ENCODE results near the gene N4BP3. TPM values are rescaled to one million over a fixed set of nuclear protein-coding genes. Genes with fewer than 3 reads are reported as not detected.
"Not testable (repeated sequence)": the region's sequence is repeated elsewhere in the genome, so short reads cannot be mapped to it uniquely, and the experiment has no call there.

The N4BP3 gene
- total and polyA plus RNA-seq, 2 experiments from 2014 or later = 0.09 to 0.32 TPM

DNA sequence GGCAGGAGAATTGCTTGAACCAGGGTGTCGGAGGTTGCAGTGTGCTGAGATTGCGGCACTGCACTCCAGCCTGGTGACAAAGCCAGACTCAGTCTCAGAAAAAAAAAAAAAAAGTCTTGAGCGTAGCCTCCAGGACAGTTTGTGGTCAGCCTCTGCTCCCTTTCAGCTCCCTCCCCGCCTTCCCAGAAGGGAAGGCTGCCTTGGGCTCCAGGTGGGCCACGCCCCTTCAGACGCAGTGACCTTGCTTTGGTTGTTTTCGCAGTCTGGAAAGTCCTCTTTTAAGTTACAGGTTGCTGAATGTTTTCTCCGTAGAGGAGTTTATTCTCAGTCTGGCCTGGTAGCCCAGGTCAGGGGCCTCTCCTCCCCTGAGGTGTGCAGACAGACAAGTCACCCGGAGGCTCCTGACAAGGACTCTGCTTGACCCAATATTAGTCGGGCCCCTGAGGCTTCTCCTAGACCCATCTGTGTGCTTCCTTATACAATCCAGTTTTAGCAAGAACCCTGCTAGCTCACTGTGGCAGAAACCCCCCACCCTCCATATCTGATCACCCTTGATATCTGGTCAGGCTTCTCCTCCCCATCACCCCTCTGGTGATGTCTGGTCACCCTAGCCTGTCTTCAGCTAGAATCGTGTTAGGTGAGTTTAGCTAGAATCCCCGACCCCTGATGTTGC lies 31.6 kb upstream of the N4BP3 start:
- H3K36me3 ChIP-seq (ENCODE audit: low read depth) = no peaks in the 10 kb centered on the region
- H2AFZ ChIP-seq = no peak overlapping the region
- no peak overlapping the region for H3K4me2 ChIP-seq (ENCODE audit: unreplicated experiment)
- H3K4me1 ChIP-seq (ENCODE audit: insufficient read depth) = peaks cover 7% of the 10 kb centered on the region; the same call in 1 of the 2 replicates
- no peak overlapping the region for H3K27ac ChIP-seq
- H3F3A ChIP-seq (ENCODE audit: insufficient read depth) = peaks cover 9% of the 10 kb centered on the region; the same call in 1 of the 2 replicates
- WGBS, 2 experiments (ENCODE audit: low coverage in 1 of 2, low lambda C conversion rate in 2 of 2, missing lambda C conversion rate in 2 of 2) = 75 to 76% methylated on average over 12 of the region's 12 CpGs
- H3K9me2 ChIP-seq (ENCODE audit: insufficient read depth) = no peaks in the 10 kb centered on the region
- H3K79me2 ChIP-seq (ENCODE audit: insufficient read depth) = no peaks in the 10 kb centered on the region
- no peak overlapping the region for H3K4me3 ChIP-seq
- no peaks in the 10 kb centered on the region for H3K27me3 ChIP-seq (replicated peaks; ENCODE audit: insufficient read depth)
- in situ Hi-C loops (cut with MboI) = no loop called here
- no peak for DNase-seq
- no peaks in the 10 kb centered on the region for H3K9me3 ChIP-seq (ENCODE audit: low read depth)
- H3K9ac ChIP-seq = no peak overlapping the region
- no peaks in the 10 kb centered on the region for H4K20me1 ChIP-seq (ENCODE audit: insufficient read depth)
- no peak for TF ChIP-seq EZH2 (IDR thresholded peaks at IDR 0.05; ENCODE audit: insufficient read depth, poor library complexity, severe bottlenecking)
- TF ChIP-seq EZH2phosphoT487 (IDR thresholded peaks at IDR 0.05; ENCODE audit: insufficient read depth, low read depth) = no peak

DNA sequence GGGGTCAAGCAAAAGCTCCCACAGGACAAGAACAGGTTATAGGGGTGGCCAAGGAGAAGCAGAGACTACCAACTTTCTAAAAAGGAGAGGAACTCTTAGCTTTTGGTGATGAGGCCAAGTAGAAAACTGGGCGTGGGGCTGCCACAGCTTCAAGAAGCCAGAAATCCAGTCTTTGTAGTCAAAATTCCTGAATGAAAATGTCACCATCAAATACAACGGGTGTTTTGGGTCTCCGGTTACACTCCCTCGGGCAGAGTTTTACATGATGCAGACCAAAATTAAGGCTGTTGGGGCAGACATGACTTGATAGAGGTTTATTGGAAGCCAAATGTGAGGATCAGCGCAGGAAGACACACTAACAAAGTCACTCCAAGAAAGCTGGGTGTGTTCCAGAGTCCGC lies 29.4 kb upstream of the N4BP3 start:
- H2AFZ ChIP-seq = no peak overlapping the region
- no peak for TF ChIP-seq EZH2phosphoT487 (IDR thresholded peaks at IDR 0.05; ENCODE audit: insufficient read depth, low read depth)
- TF ChIP-seq EZH2 (IDR thresholded peaks at IDR 0.05; ENCODE audit: insufficient read depth, poor library complexity, severe bottlenecking) = no peak
- no peaks in the 10 kb centered on the region for H3K9me3 ChIP-seq (ENCODE audit: low read depth)
- no peaks in the 10 kb centered on the region for H3K79me2 ChIP-seq (ENCODE audit: insufficient read depth)
- H4K20me1 ChIP-seq (ENCODE audit: insufficient read depth) = no peaks in the 10 kb centered on the region
- H3K27me3 ChIP-seq (replicated peaks; ENCODE audit: insufficient read depth) = no peaks in the 10 kb centered on the region
- no peaks in the 10 kb centered on the region for H3K9me2 ChIP-seq (ENCODE audit: insufficient read depth)
- no peaks in the 10 kb centered on the region for H3K36me3 ChIP-seq (ENCODE audit: low read depth)
- no peak overlapping the region for H3K4me2 ChIP-seq (ENCODE audit: unreplicated experiment)
- no peaks in the 10 kb centered on the region for H3F3A ChIP-seq (ENCODE audit: insufficient read depth)
- no peak overlapping the region for H3K27ac ChIP-seq
- H3K4me3 ChIP-seq = no peak overlapping the region
- DNase-seq = peak; percentile 40
- peaks cover 2% of the 10 kb centered on the region; the same call in 1 of the 2 replicates for H3K4me1 ChIP-seq (ENCODE audit: insufficient read depth)
- no peak overlapping the region for H3K9ac ChIP-seq
- in situ Hi-C loops (cut with MboI) = no loop called here
- WGBS, 2 experiments (ENCODE audit: low coverage in 1 of 2, low lambda C conversion rate in 2 of 2, missing lambda C conversion rate in 2 of 2) = 49 to 54% methylated on average over 6 of the region's 6 CpGs

DNA sequence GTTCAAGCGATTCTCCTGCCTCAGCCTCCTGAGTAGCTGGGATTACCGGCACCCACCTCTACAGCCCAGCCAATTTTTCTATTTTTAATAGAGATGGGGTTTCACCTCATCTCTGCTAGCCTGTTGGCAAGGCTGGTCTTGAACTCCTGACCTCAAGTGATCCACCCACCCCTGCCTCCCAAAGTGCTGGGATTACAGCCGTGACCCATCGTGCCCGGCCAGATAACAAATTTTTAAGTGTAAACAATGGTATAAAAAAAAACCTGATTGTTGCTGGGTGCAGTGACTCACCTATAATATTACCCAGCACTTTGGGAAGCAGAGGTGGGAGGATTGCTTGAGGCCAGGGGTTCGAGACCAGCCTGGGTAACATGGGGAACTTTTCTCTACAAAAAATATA lies 28.0 kb upstream of the N4BP3 start:
- Histone ChIP-seq H3K4me3 (no peak overlapping the region), H3K9ac (no peak overlapping the region), H3K4me2 (ENCODE audit: unreplicated experiment) (no peak overlapping the region), H3K9me3 (ENCODE audit: low read depth) (no peaks in the 10 kb centered on the region), H2AFZ (no peak overlapping the region), H3K4me1 (ENCODE audit: insufficient read depth) (no peaks in the 10 kb centered on the region), H3K79me2 (ENCODE audit: insufficient read depth) (no peaks in the 10 kb centered on the region), H4K20me1 (ENCODE audit: insufficient read depth) (no peaks in the 10 kb centered on the region), H3K27ac (no peak overlapping the region), H3K9me2 (ENCODE audit: insufficient read depth) (no peaks in the 10 kb centered on the region), H3K36me3 (ENCODE audit: low read depth) (no peaks in the 10 kb centered on the region), H3F3A (ENCODE audit: insufficient read depth) (no peaks in the 10 kb centered on the region), H3K27me3 (replicated peaks; ENCODE audit: insufficient read depth) (no peaks in the 10 kb centered on the region)
- in situ Hi-C loops (cut with MboI) = no loop called here
- peak; percentile 21 for DNase-seq
- TF ChIP-seq EZH2 (IDR thresholded peaks at IDR 0.05; ENCODE audit: insufficient read depth, poor library complexity, severe bottlenecking) (no peak), EZH2phosphoT487 (IDR thresholded peaks at IDR 0.05; ENCODE audit: insufficient read depth, low read depth) (no peak)
- WGBS, 2 experiments (ENCODE audit: low coverage in 1 of 2, low lambda C conversion rate in 2 of 2, missing lambda C conversion rate in 2 of 2) = 61 to 65% methylated on average over 6 of the region's 6 CpGs

DNA sequence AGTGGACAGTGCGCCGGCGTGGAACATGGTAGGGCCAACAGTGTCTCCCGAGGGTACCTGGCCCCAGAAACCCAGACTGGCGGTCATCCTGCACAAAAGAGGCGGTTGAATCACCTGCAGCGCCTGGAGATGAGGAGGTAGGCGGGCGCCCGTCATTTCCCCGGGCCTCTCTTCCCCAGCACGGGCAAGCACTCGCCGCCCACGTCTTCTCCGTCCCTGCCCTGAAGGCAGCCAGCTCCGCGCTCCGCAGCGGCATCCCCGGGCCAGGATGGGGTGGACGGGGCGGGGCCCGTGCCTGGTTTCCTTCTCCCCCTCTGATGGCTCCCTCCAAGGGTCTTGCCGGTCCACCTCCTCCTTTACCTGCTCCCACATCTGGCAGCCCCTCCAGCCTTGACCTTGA lies 27.1 kb upstream of the N4BP3 start:
- H3K9ac ChIP-seq = no peak overlapping the region
- no peaks in the 10 kb centered on the region for H4K20me1 ChIP-seq (ENCODE audit: insufficient read depth)
- TF ChIP-seq EZH2 (IDR thresholded peaks at IDR 0.05; ENCODE audit: insufficient read depth, poor library complexity, severe bottlenecking) (no peak), EZH2phosphoT487 (IDR thresholded peaks at IDR 0.05; ENCODE audit: insufficient read depth, low read depth) (no peak)
- no peaks in the 10 kb centered on the region for H3K36me3 ChIP-seq (ENCODE audit: low read depth)
- no peak overlapping the region for H3K4me3 ChIP-seq
- 44 to 49% methylated on average over 25 of the region's 25 CpGs for WGBS, 2 experiments (ENCODE audit: low coverage in 1 of 2, low lambda C conversion rate in 2 of 2, missing lambda C conversion rate in 2 of 2)
- H3K9me2 ChIP-seq (ENCODE audit: insufficient read depth) = no peaks in the 10 kb centered on the region
- no peak overlapping the region for H2AFZ ChIP-seq
- no peaks in the 10 kb centered on the region for H3K27me3 ChIP-seq (replicated peaks; ENCODE audit: insufficient read depth)
- H3K4me1 ChIP-seq (ENCODE audit: insufficient read depth) = no peaks in the 10 kb centered on the region
- DNase-seq = peak; percentile 20
- H3K79me2 ChIP-seq (ENCODE audit: insufficient read depth) = no peaks in the 10 kb centered on the region
- in situ Hi-C loops (cut with MboI) = no loop called here
- no peak overlapping the region for H3K27ac ChIP-seq
- H3K9me3 ChIP-seq (ENCODE audit: low read depth) = no peaks in the 10 kb centered on the region
- no peak overlapping the region for H3K4me2 ChIP-seq (ENCODE audit: unreplicated experiment)
- no peaks in the 10 kb centered on the region for H3F3A ChIP-seq (ENCODE audit: insufficient read depth)

DNA sequence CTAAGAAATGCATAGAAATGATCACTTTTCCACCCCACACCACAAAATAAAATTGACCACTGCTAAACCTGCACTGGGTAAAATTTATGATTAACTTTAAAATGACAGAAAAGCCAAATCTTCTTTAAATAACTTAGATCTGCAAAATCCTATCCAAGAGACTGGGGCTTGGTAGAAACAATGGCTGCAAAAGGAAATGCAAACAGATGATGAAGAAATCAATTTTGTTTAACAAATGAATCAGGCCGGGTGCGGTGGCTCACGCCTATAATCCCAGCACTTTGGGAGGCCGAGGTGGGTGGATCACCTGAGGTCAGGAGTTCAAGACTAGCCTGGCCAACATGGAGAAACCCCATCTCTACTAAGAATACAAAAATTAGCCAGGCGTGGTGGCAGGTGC lies 26.1 kb upstream of the N4BP3 start:
- in situ Hi-C loops (cut with MboI) = not testable (repeated sequence)
- WGBS, 2 experiments (ENCODE audit: low coverage in 1 of 2, low lambda C conversion rate in 2 of 2, missing lambda C conversion rate in 2 of 2) = 82 to 83% methylated on average over 5 of the region's 5 CpGs

More for the DNA sequence above, 26.1 kb upstream of the N4BP3 start:
- H3K27ac ChIP-seq; H3K9me2 ChIP-seq (ENCODE audit: insufficient read depth); H3K36me3 ChIP-seq (ENCODE audit: low read depth); H4K20me1 ChIP-seq (ENCODE audit: insufficient read depth); H3K4me2 ChIP-seq (ENCODE audit: unreplicated experiment); H3K4me3 ChIP-seq; H3K79me2 ChIP-seq (ENCODE audit: insufficient read depth); H3K4me1 ChIP-seq (ENCODE audit: insufficient read depth); H3K9ac ChIP-seq; H3K27me3 ChIP-seq (replicated peaks; ENCODE audit: insufficient read depth); H2AFZ ChIP-seq; H3K9me3 ChIP-seq (ENCODE audit: low read depth); H3F3A ChIP-seq (ENCODE audit: insufficient read depth); DNase-seq: not testable (repeated sequence)

Data from GM23248 (cell line).